OCI-LY1 (cell line): ENCODE results near the gene IFT88.

Source experiments
- H2AFZ ChIP-seq: fragments of 200-600 bp; sonication (generic), shearing (Covaris generic); 2 replicates; pipeline ENCODE4 v1.6.0; 2014; ENCODE audit warnings: antibody characterized with exemption, mild to moderate bottlenecking, low read length
- H3F3A ChIP-seq: fragments of 200-600 bp; sonication (generic), shearing (Covaris generic); 2 replicates; pipeline ENCODE4 v1.6.0; 2014; ENCODE audit warnings: mild to moderate bottlenecking, antibody characterized with exemption, low read length, moderate library complexity; ENCODE audit not compliant: insufficient read depth
- H3K27ac ChIP-seq: fragments of 200-600 bp; sonication (generic); 2 replicates; pipeline ENCODE4 v1.5.1; 2014; ENCODE audit warnings: low read length, mixed run types, mild to moderate bottlenecking, low read depth; ENCODE audit not compliant: poor library complexity, severe bottlenecking
- H3K27me3 ChIP-seq: fragments of 200-600 bp; sonication (generic); 2 replicates; pipeline ENCODE4 v1.6.0; 2014; ENCODE audit warnings: antibody characterized with exemption, mild to moderate bottlenecking, low read length, moderate library complexity; ENCODE audit not compliant: insufficient read depth
- H3K36me3 ChIP-seq: fragments of 200-600 bp; sonication (generic); 2 replicates; pipeline ENCODE4 v1.6.1; 2014; ENCODE audit warnings: mild to moderate bottlenecking, antibody characterized with exemption, low read length, moderate library complexity, mixed read lengths; ENCODE audit not compliant: insufficient read depth
- H3K4me1 ChIP-seq: fragments of 200-600 bp; sonication (generic); 2 replicates; pipeline ENCODE4 v1.5.1; 2014; ENCODE audit warnings: mild to moderate bottlenecking, low read length, moderate library complexity; ENCODE audit not compliant: insufficient read depth, severe bottlenecking
- H3K4me2 ChIP-seq: fragments of 200-600 bp; sonication (generic), shearing (Covaris generic); 2 replicates; pipeline ENCODE4 v1.6.1; 2014; ENCODE audit warnings: low read length
- H3K4me3 ChIP-seq: fragments of 200-600 bp; sonication (generic); 2 replicates; pipeline ENCODE4 v1.5.1; 2014; ENCODE audit warnings: low read length, low read depth, mild to moderate bottlenecking, mixed read lengths; ENCODE audit not compliant: poor library complexity, severe bottlenecking
- H3K79me2 ChIP-seq: fragments of 200-600 bp; shearing (Covaris generic); 2 replicates; pipeline ENCODE4 v1.6.1; 2016; ENCODE audit warnings: mixed run types, low read length, mixed read lengths; ENCODE audit not compliant: insufficient read depth
- H3K9ac ChIP-seq: fragments of 200-600 bp; sonication (generic), shearing (Covaris generic); 2 replicates; pipeline ENCODE4 v1.6.1; 2014; ENCODE audit warnings: mild to moderate bottlenecking, low read length, mixed read lengths
- H3K9me2 ChIP-seq: fragments of 200-600 bp; sonication (generic), shearing (Covaris generic); 2 replicates; pipeline ENCODE4 v1.6.1; 2014; ENCODE audit warnings: low read depth, mild to moderate bottlenecking, low read length, mixed read lengths
- H3K9me3 ChIP-seq: fragments of 200-600 bp; shearing (Covaris generic); 2 replicates; pipeline ENCODE4 v1.6.1; 2014; ENCODE audit warnings: low read length, mixed read lengths
- H4K20me1 ChIP-seq: fragments of 200-600 bp; sonication (generic), shearing (Covaris generic); 2 replicates; pipeline ENCODE4 v1.6.0; 2016; ENCODE audit warnings: mild to moderate bottlenecking, low read length; ENCODE audit not compliant: insufficient read depth
- CTCF ChIP-seq: fragments of 200-600 bp; sonication (generic), shearing (Covaris generic); IDR thresholded peaks from 2 replicates; pipeline ENCODE4 v1.5.1; 2017; ENCODE audit warnings: mild to moderate bottlenecking, antibody characterized with exemption, low read length, moderate library complexity, mixed read lengths
- EZH2 ChIP-seq: fragments of 200-600 bp; sonication (generic), shearing (Covaris generic); IDR thresholded peaks from 2 replicates; pipeline ENCODE4 v1.8.0; 2017; ENCODE audit warnings: borderline replicate concordance, mixed run types, mild to moderate bottlenecking, antibody characterized with exemption, low read length, moderate library complexity, mixed read lengths

The IFT88 gene

GRCh38 chr13:20570517-20570916 is 3.6 kb downstream of the IFT88 start:
- Histone ChIP-seq H3K27ac (no peak overlapping the region), H4K20me1 (no peaks in the 10 kb centered on the region), H3K4me1 (peaks cover 14% of the 10 kb centered on the region), H3K9me2 (no peaks in the 10 kb centered on the region), H3K4me3 (no peak overlapping the region), H3K9ac (no peak overlapping the region), H2AFZ (no peak overlapping the region), H3K79me2 (no peaks in the 10 kb centered on the region), H3K36me3 (no peaks in the 10 kb centered on the region), H3K4me2 (no peak overlapping the region), H3K9me3 (peaks cover 2% of the 10 kb centered on the region; the same call in 1 of the 2 replicates), H3K27me3 (no peaks in the 10 kb centered on the region), H3F3A (no peaks in the 10 kb centered on the region)
- TF ChIP-seq CTCF, result no peak
- TF ChIP-seq EZH2, result no peak

GRCh38 chr13:20571676-20572075 is 4.7 kb downstream of the IFT88 start:
- Histone ChIP-seq H3F3A (no peaks in the 10 kb centered on the region), H3K36me3 (no peaks in the 10 kb centered on the region), H2AFZ (no peak overlapping the region), H3K9me3 (no peaks in the 10 kb centered on the region), H3K27me3 (no peaks in the 10 kb centered on the region), H3K4me1 (peaks cover 8% of the 10 kb centered on the region), H3K9ac (no peak overlapping the region), H3K79me2 (no peaks in the 10 kb centered on the region), H3K4me2 (no peak overlapping the region), H3K27ac (no peak overlapping the region), H4K20me1 (no peaks in the 10 kb centered on the region), H3K4me3 (no peak overlapping the region), H3K9me2 (no peaks in the 10 kb centered on the region)
- TF ChIP-seq CTCF (no peak), EZH2 (no peak)

- H3K9me3 ChIP-seq, result peaks cover 4% of the 10 kb centered on the region; the same call in 1 of the 2 replicates
- H3K4me1 ChIP-seq, result no peaks in the 10 kb centered on the region
- H2AFZ ChIP-seq, result no peak overlapping the region
- no peaks in the 10 kb centered on the region for H3K79me2 ChIP-seq
- H3K9ac ChIP-seq, result no peak overlapping the region
- TF ChIP-seq EZH2 (no peak), CTCF (no peak)
- H3K4me3 ChIP-seq, result no peak overlapping the region
- H3K9me2 ChIP-seq, result no peaks in the 10 kb centered on the region
- no peaks in the 10 kb centered on the region for H3K27me3 ChIP-seq
- no peaks in the 10 kb centered on the region for H3K36me3 ChIP-seq
- H3K4me2 ChIP-seq, result no peak overlapping the region
- H4K20me1 ChIP-seq, result no peaks in the 10 kb centered on the region
- H3K27ac ChIP-seq, result no peak overlapping the region
- no peaks in the 10 kb centered on the region for H3F3A ChIP-seq
Measured at GRCh38 chr13:20573186-20573585, 6.2 kb downstream of the IFT88 start.
